Sigmoid colon (tissue), 7 donors: Measurements from ENCODE around the gene CLEC4G. TPM values are rescaled to one million over a fixed set of nuclear protein-coding genes. Genes with fewer than 3 reads are reported as not detected.
"Not testable (repeated sequence)": the region's sequence is repeated elsewhere in the genome, so short reads cannot be mapped to it uniquely, and the experiment has no call there.

Experiments
- DNase-seq: peaks from one replicate; pipeline ENCODE4 v3.0.0-alpha.2; 2019
- H3K27ac ChIP-seq, 4 donors: fragments of 200-600 bp; sonication (generic); one replicate each; pipeline ENCODE4 v1.5.1; 2016 to 2019; ENCODE audit warnings: mild to moderate bottlenecking in 1 of 4
- H3K27me3 ChIP-seq, 3 donors: fragments of 200-600 bp; sonication (generic); one replicate each; pipeline ENCODE4 v1.5.1; 2019; ENCODE audit warnings: mild to moderate bottlenecking in 1 of 3
- H3K36me3 ChIP-seq, 4 donors: fragments of 200-600 bp; sonication (generic); one replicate each; pipeline ENCODE4 v1.5.1; 2016 to 2019
- H3K4me1 ChIP-seq, 4 donors: fragments of 200-600 bp; sonication (generic); one replicate each; pipeline ENCODE4 v1.5.1; 2017 to 2019
- H3K4me3 ChIP-seq, 4 donors: fragments of 200-600 bp; sonication (generic); one replicate each; pipeline ENCODE4 v1.5.1; 2017 to 2019; ENCODE audit warnings: mild to moderate bottlenecking in 2 of 4, moderate library complexity in 1 of 4
- H3K9me3 ChIP-seq, 4 donors: fragments of 200-600 bp in 3 of 4; sonication (generic) in 3 of 4; one replicate each; pipeline versions ENCODE4 v1.5.1 to v1.6.1; 2013 to 2019
- CTCF ChIP-seq, 4 experiments: fragments of 450-650 bp in 3 of 4; fragments of 200-600 bp in 1 of 4; IDR thresholded peaks; one replicate each; pipeline ENCODE4 v1.5.1; 2016 to 2019; ENCODE audit warnings: antibody characterized with exemption in 4 of 4, mild to moderate bottlenecking in 3 of 4, moderate library complexity in 2 of 4
- EP300 ChIP-seq, 4 donors: sonication (generic); formaldehyde crosslinking; IDR thresholded peaks; one replicate each; pipeline ENCODE4 v1.6.1; 2017; ENCODE audit warnings: antibody characterized with exemption in 4 of 4
- POLR2A ChIP-seq, 2 donors: fragments of 450-650 bp; IDR thresholded peaks; one replicate each; pipeline ENCODE4 v1.6.1; 2016; ENCODE audit warnings: antibody characterized with exemption in 2 of 2, mild to moderate bottlenecking in 2 of 2, moderate library complexity in 2 of 2
- POLR2AphosphoS5 ChIP-seq, 4 donors: sonication (generic); formaldehyde crosslinking; IDR thresholded peaks; one replicate each; pipeline ENCODE4 v1.6.1; 2017; ENCODE audit warnings: antibody characterized with exemption in 4 of 4
- WGBS, 2 donors: extraction: QIAGEN DNeasy Blood & Tissue Kit; methylation state at CpG; one replicate each; pipeline ENCODE4 v1.1.7; 2013; 5-methylcytosine and 5-hydroxymethylcytosine counted together
- intact Hi-C: fragments of 100-400 bp; cut with DNase I; formaldehyde crosslinking; loops from one replicate; pipeline ENCODE4 v1.15.1; 2023
- polyA plus RNA-seq, 3 donors: library from polyadenylated mRNA; stranded (reverse); fragments of 200-250 nt; gene quantifications; one replicate each; pipeline ENCODE4 v1.2.3, GENCODE V29; 2013
- total RNA-seq, 4 donors: library from RNA; depleted of rRNA; stranded (reverse); fragments of >200 nt; gene quantifications; one replicate each; pipeline ENCODE4 v1.1.0, GENCODE V29; 2016
- donor health status: healthy with polysubstance abuse.
- donor health status: Bipolar disorder and iron deficiency.
- donor health status: healthy.

Gene CLEC4G
- total and polyA plus RNA-seq, 7 donors: 0.45 to 3.6 (median 2.2) TPM; not detected in 1

DNA sequence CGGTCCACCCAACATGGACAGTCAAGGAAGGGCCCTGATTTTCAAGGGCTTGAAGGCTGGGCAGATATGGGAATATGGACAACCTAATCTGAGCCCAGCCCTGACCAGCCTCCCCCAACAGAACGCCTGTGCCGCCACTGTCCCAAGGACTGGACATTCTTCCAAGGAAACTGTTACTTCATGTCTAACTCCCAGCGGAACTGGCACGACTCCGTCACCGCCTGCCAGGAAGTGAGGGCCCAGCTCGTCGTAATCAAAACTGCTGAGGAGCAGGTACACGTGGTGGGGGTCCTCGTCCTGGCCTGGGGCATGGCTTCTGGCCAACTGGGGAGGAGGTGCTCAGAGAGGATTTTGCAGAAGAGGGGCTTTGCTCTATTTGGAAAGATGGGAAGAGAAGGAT is 34.6 kb upstream of the CLEC4G start:
- DNase-seq: peak; percentile 50
- H3K4me1 ChIP-seq: no peaks in the 10 kb centered on the region
- H3K27ac ChIP-seq: no peak overlapping the region
- no peaks in the 10 kb centered on the region for H3K9me3 ChIP-seq
- H3K4me3 ChIP-seq: no peak overlapping the region
- H3K27me3 ChIP-seq: peaks cover 0 to 20% (median 0%) of the 10 kb centered on the region in 3 donors
- intact Hi-C loops: no loop called here
- WGBS, 2 donors: 72 to 76% methylated on average over 11 of the region's 11 CpGs
- no peaks in the 10 kb centered on the region for H3K36me3 ChIP-seq
- TF ChIP-seq EP300 (IDR thresholded peaks at IDR 0.05) (no peak), CTCF (IDR thresholded peaks at IDR 0.05) (no peak), POLR2AphosphoS5 (IDR thresholded peaks at IDR 0.05) (no peak), POLR2A (IDR thresholded peaks at IDR 0.05) (no peak)

GRCh38 chr19:7765043-7765442 is 33.1 kb upstream of the CLEC4G start:
- intact Hi-C loops, H3K27ac ChIP-seq, H3K4me3 ChIP-seq, DNase-seq, H3K4me1 ChIP-seq, H3K9me3 ChIP-seq, H3K36me3 ChIP-seq: not testable (repeated sequence)
- 87 to 89% methylated on average over 2 of the region's 2 CpGs for WGBS, 2 donors
- peaks cover 0 to 15% (median 0%) of the 10 kb centered on the region in 3 donors for H3K27me3 ChIP-seq

DNA sequence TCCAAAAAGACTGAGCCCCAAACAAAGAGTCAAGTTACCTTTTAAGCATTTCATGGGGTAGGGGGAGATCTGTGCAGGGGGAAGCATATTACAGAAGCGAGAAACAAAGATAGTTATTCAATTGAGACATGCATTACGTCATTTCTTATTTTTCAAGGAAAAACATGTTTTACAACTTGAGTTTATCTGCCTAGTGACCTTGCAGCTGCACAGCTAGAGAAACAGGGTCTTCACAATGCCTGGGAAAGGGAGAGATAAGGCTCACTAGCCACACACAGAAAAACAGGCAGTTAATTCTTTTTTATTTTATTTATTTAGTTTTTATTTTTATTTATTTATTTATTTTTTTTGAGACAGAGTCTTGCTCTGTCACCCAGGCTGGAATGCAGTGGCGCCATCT is 32.2 kb upstream of the CLEC4G start:
- intact Hi-C loops: not testable (repeated sequence)
- 46 to 55% methylated on average over 3 of the region's 3 CpGs for WGBS, 2 donors

DNA sequence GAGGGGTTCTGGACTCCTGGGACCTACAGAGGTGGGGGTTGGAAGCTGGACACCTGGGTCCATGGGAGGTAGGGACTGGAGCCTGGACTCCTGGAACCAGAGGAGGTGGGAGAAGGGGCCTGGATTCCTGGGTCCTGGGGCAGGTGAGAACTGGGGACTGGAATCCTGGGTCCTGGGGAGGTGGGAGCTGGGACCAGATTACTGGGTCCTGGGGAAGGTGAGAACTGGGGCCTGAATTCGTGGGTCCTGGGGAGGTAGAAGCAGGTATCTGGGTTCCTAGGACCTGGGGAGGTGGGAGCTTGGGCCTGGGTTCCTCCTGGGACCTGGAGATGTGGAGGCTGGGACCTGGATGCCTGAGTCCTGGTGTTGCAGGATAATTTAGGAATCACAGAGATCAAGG is 31.8 kb upstream of the CLEC4G start:
- WGBS, 2 donors: 18 to 45% methylated on average over 1 of the region's 1 CpG
- DNase-seq: no peak
- Histone ChIP-seq H3K27me3 (peaks cover 0 to 11% (median 0%) of the 10 kb centered on the region in 3 donors), H3K27ac (no peak overlapping the region), H3K4me1 (no peaks in the 10 kb centered on the region), H3K36me3 (no peaks in the 10 kb centered on the region), H3K9me3 (peaks cover 0 to 6% (median 0%) of the 10 kb centered on the region in 4 donors), H3K4me3 (no peak overlapping the region)
- TF ChIP-seq EP300 (IDR thresholded peaks at IDR 0.05) (no peak), POLR2AphosphoS5 (IDR thresholded peaks at IDR 0.05) (no peak), POLR2A (IDR thresholded peaks at IDR 0.05) (no peak), CTCF (IDR thresholded peaks at IDR 0.05) (no peak)
- intact Hi-C loops: no loop called here

More for the DNA sequence above, 32.2 kb upstream of the CLEC4G start:
- H3K4me3 ChIP-seq, H3K36me3 ChIP-seq, DNase-seq, H3K4me1 ChIP-seq, H3K27ac ChIP-seq, H3K9me3 ChIP-seq: not testable (repeated sequence)
- peaks cover 0 to 11% (median 0%) of the 10 kb centered on the region in 3 donors for H3K27me3 ChIP-seq

DNA sequence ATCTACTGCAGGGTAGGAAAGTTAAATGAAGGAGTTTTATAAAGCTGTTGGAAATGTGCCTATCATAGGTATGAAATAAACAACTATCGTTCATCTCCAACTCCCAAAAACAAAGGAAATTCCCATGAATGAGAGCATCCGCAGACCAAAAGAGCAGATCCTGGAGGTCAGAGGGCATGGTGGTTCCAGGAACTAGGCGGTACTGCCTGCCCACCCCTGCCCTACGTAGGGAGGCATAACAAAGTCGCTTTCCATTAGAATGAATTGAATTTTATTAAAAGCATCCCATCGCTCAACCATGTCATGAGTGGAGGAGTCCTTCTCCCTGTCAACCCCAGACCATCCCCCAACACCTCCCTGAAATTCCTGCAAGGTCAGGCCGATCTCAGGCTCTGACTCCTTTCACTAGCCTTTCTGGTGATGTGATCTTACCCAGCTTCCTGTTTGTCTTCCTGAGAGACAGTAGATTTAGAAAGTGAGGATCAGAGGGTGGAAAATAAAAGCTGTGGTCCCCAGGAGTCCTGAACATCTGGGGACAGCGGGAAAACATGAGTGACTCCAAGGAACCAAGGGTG is 30.9 kb upstream of the CLEC4G start, which contains the start of gene CLEC4M:
TSS of gene CLEC4M (plus strand) at position 525 of the 575 bp plus-strand sequence. CDS start at position 549, 24 bp downstream.
- 73 to 87% methylated on average over 8 of the region's 8 CpGs for WGBS, 2 donors
- H3K9me3 ChIP-seq: peaks cover 0 to 8% (median 2%) of the 10 kb centered on the region in 4 donors
- no peak within 1 kb of the TSS for H3K27ac ChIP-seq
- peaks cover 0 to 11% (median 0%) of the 10 kb centered on the region in 3 donors for H3K27me3 ChIP-seq
- no peak within 1 kb of the TSS for H3K4me3 ChIP-seq
- no peak for DNase-seq
- intact Hi-C loops: no loop called here
- H3K36me3 ChIP-seq: no peaks in the 10 kb centered on the region
- TF ChIP-seq CTCF (IDR thresholded peaks at IDR 0.05) (no peak), POLR2AphosphoS5 (IDR thresholded peaks at IDR 0.05) (no peak), EP300 (IDR thresholded peaks at IDR 0.05) (no peak), POLR2A (IDR thresholded peaks at IDR 0.05) (no peak)
- no peaks in the 10 kb centered on the region for H3K4me1 ChIP-seq

GRCh38 chr19:7759156-7759555 is 27.2 kb upstream of the CLEC4G start:
- no peak overlapping the region for H3K4me3 ChIP-seq
- peaks cover 0 to 19% (median 12%) of the 10 kb centered on the region in 4 donors for H3K9me3 ChIP-seq
- H3K36me3 ChIP-seq: no peaks in the 10 kb centered on the region
- TF ChIP-seq POLR2A (IDR thresholded peaks at IDR 0.05): no peak
- intact Hi-C loops: no loop called here
- H3K27me3 ChIP-seq: peaks cover 0 to 7% (median 0%) of the 10 kb centered on the region in 3 donors
- no peak for DNase-seq
- 93 to 94% methylated on average over 1 of the region's 1 CpG for WGBS, 2 donors
- no peak overlapping the region for H3K27ac ChIP-seq
- H3K4me1 ChIP-seq: no peaks in the 10 kb centered on the region
